ENCODE results near the gene COL4A1. TPM values are rescaled to one million over a fixed set of nuclear protein-coding genes. Genes with fewer than 3 reads are reported as not detected.

Gene COL4A1
- total and polyA plus RNA-seq, 2 experiments from 2014 or later = 184 to 519 TPM

DNA sequence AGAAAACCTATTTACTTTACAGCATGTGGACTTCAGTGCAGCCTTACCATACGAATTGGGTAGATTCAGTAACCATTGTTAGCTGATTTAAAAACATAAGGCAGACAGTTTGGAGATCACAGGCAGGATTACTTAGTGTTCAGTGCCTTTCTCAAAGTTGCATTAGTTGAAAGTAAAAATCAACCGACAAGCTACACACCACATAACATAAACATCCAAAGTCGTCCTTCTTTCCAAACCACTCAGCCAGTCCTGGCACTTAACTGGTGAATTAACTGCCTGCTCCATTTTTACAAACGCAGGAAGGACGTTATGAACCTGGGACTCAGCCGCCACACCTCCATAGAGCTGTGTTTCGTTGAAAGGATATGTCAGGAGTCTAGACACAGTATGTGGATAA lies 91.4 kb downstream of the COL4A1 start:
- in situ Hi-C loops (cut with MboI) = no loop called here
- no peak for TF ChIP-seq EZH2 (IDR thresholded peaks at IDR 0.05; ENCODE audit: insufficient read depth, poor library complexity, severe bottlenecking)
- Histone ChIP-seq H3K36me3 (ENCODE audit: low read depth) (no peaks in the 10 kb centered on the region), H3K9ac (no peak overlapping the region), H3K9me2 (ENCODE audit: insufficient read depth) (no peaks in the 10 kb centered on the region), H3F3A (ENCODE audit: insufficient read depth) (peaks cover 18% of the 10 kb centered on the region; the same call in 1 of the 2 replicates), H2AFZ (no peak overlapping the region), H3K4me3 (no peak overlapping the region), H3K9me3 (ENCODE audit: low read depth) (no peaks in the 10 kb centered on the region), H4K20me1 (ENCODE audit: insufficient read depth) (no peaks in the 10 kb centered on the region), H3K79me2 (ENCODE audit: insufficient read depth) (peaks cover 12% of the 10 kb centered on the region; the same call in 1 of the 2 replicates), H3K27me3 (replicated peaks; ENCODE audit: insufficient read depth) (no peaks in the 10 kb centered on the region), H3K4me1 (ENCODE audit: insufficient read depth) (peaks cover 15% of the 10 kb centered on the region), H3K27ac (no peak overlapping the region), H3K4me2 (ENCODE audit: unreplicated experiment) (no peak overlapping the region)
- 89 to 93% methylated on average over 7 of the region's 7 CpGs for WGBS, 2 experiments (ENCODE audit: low coverage in 1 of 2, low lambda C conversion rate in 2 of 2, missing lambda C conversion rate in 2 of 2)
- DNase-seq = no peak

DNA sequence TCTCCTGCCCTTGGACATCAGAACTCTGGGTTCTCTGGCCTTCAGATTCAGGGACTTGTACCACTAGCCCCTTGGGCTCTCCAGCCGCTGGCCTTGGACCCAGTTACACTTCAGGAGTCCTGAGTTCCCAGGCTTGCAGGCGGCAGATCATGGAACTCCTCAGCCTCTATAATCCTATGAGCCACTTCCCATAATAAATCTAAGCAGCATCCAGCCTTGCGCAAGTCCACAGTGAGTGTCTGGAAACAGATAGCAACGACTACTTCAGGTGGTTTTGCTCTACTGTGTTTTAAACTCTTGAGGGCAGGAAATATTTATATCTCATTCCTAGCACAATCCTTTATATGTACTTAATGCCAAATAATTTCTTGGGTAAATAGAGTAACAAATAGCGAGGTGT lies 92.3 kb downstream of the COL4A1 start:
- 0 out of 2 replicates have a peak, but pooled peaks cover 18% of the 10 kb centered on the region for H3F3A ChIP-seq (ENCODE audit: insufficient read depth)
- H3K9me2 ChIP-seq (ENCODE audit: insufficient read depth) = no peaks in the 10 kb centered on the region
- no peak overlapping the region for H3K4me2 ChIP-seq (ENCODE audit: unreplicated experiment)
- no peak for DNase-seq
- peaks cover 4% of the 10 kb centered on the region; the same call in 1 of the 2 replicates for H3K36me3 ChIP-seq (ENCODE audit: low read depth)
- H2AFZ ChIP-seq = no peak overlapping the region
- H3K27ac ChIP-seq = no peak overlapping the region
- no peak overlapping the region for H3K4me3 ChIP-seq
- TF ChIP-seq EZH2phosphoT487 (IDR thresholded peaks at IDR 0.05; ENCODE audit: insufficient read depth, low read depth) = no peak
- no peak for TF ChIP-seq EZH2 (IDR thresholded peaks at IDR 0.05; ENCODE audit: insufficient read depth, poor library complexity, severe bottlenecking)
- peaks cover 12% of the 10 kb centered on the region; the same call in 1 of the 2 replicates for H3K79me2 ChIP-seq (ENCODE audit: insufficient read depth)
- 94 to 98% methylated on average over 5 of the region's 5 CpGs for WGBS, 2 experiments (ENCODE audit: low coverage in 1 of 2, low lambda C conversion rate in 2 of 2, missing lambda C conversion rate in 2 of 2)
- no peaks in the 10 kb centered on the region for H3K9me3 ChIP-seq (ENCODE audit: low read depth)
- H4K20me1 ChIP-seq (ENCODE audit: insufficient read depth) = no peaks in the 10 kb centered on the region
- in situ Hi-C loops (cut with MboI) = no loop called here
- H3K9ac ChIP-seq = no peak overlapping the region
- H3K4me1 ChIP-seq (ENCODE audit: insufficient read depth) = peaks cover 15% of the 10 kb centered on the region
- no peaks in the 10 kb centered on the region for H3K27me3 ChIP-seq (replicated peaks; ENCODE audit: insufficient read depth)

GRCh38 chr13:110213461-110214074 lies 93.4 kb downstream of the COL4A1 start:
- H3K27me3 ChIP-seq (replicated peaks; ENCODE audit: insufficient read depth) = no peaks in the 10 kb centered on the region
- no peak overlapping the region for H3K27ac ChIP-seq
- 0 out of 2 replicates have a peak, but pooled peaks cover 18% of the 10 kb centered on the region for H3F3A ChIP-seq (ENCODE audit: insufficient read depth)
- 91 to 93% methylated on average over 13 of the region's 13 CpGs for WGBS, 2 experiments (ENCODE audit: low coverage in 1 of 2, low lambda C conversion rate in 2 of 2, missing lambda C conversion rate in 2 of 2)
- H3K9me3 ChIP-seq (ENCODE audit: low read depth) = no peaks in the 10 kb centered on the region
- no peak for DNase-seq
- in situ Hi-C loops (cut with MboI) = no loop called here
- H3K4me3 ChIP-seq = no peak overlapping the region
- peaks cover 12% of the 10 kb centered on the region; the same call in 1 of the 2 replicates for H3K79me2 ChIP-seq (ENCODE audit: insufficient read depth)
- H4K20me1 ChIP-seq (ENCODE audit: insufficient read depth) = no peaks in the 10 kb centered on the region
- H3K9me2 ChIP-seq (ENCODE audit: insufficient read depth) = no peaks in the 10 kb centered on the region
- no peak overlapping the region for H3K9ac ChIP-seq
- TF ChIP-seq EZH2 (IDR thresholded peaks at IDR 0.05; ENCODE audit: insufficient read depth, poor library complexity, severe bottlenecking) (no peak), EZH2phosphoT487 (IDR thresholded peaks at IDR 0.05; ENCODE audit: insufficient read depth, low read depth) (no peak)
- H3K4me2 ChIP-seq (ENCODE audit: unreplicated experiment) = no peak overlapping the region
- no peak overlapping the region for H2AFZ ChIP-seq
- peaks cover 15% of the 10 kb centered on the region for H3K4me1 ChIP-seq (ENCODE audit: insufficient read depth)
- peaks cover 9% of the 10 kb centered on the region; the same call in 1 of the 2 replicates for H3K36me3 ChIP-seq (ENCODE audit: low read depth)

DNA sequence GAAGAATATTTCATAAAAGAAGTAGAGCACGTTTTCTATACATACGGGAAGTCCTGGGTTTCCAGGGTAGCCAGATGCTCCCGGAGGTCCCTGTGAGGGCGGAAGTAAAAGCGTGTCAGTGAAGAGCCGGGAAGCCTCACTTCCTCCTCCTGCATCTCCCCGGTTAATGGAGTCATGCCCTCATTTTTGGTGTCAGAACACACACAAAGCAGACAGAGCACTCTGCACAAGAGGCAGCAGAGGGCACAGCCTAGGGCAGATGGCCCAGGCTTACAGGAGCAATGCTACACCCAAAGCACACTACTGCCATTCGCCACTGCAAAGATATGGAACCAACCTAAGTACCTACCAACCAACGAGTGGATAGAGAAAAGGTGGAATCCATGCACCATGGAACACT lies 94.4 kb downstream of the COL4A1 start:
- no peak overlapping the region for H3K4me3 ChIP-seq
- H2AFZ ChIP-seq = no peak overlapping the region
- H3K9ac ChIP-seq = no peak overlapping the region
- no peaks in the 10 kb centered on the region for H3K27me3 ChIP-seq (replicated peaks; ENCODE audit: insufficient read depth)
- TF ChIP-seq EZH2 (IDR thresholded peaks at IDR 0.05; ENCODE audit: insufficient read depth, poor library complexity, severe bottlenecking) (no peak), EZH2phosphoT487 (IDR thresholded peaks at IDR 0.05; ENCODE audit: insufficient read depth, low read depth) (no peak)
- no peaks in the 10 kb centered on the region for H3K9me3 ChIP-seq (ENCODE audit: low read depth)
- peaks cover 9% of the 10 kb centered on the region; the same call in 1 of the 2 replicates for H3K36me3 ChIP-seq (ENCODE audit: low read depth)
- no peaks in the 10 kb centered on the region for H4K20me1 ChIP-seq (ENCODE audit: insufficient read depth)
- DNase-seq = no peak
- H3K9me2 ChIP-seq (ENCODE audit: insufficient read depth) = no peaks in the 10 kb centered on the region
- peaks cover 15% of the 10 kb centered on the region for H3K4me1 ChIP-seq (ENCODE audit: insufficient read depth)
- H3K4me2 ChIP-seq (ENCODE audit: unreplicated experiment) = no peak overlapping the region
- in situ Hi-C loops (cut with MboI) = no loop called here
- H3F3A ChIP-seq (ENCODE audit: insufficient read depth) = 0 out of 2 replicates have a peak, but pooled peaks cover 11% of the 10 kb centered on the region
- 86 to 93% methylated on average over 9 of the region's 9 CpGs for WGBS, 2 experiments (ENCODE audit: low coverage in 1 of 2, low lambda C conversion rate in 2 of 2, missing lambda C conversion rate in 2 of 2)
- H3K27ac ChIP-seq = no peak overlapping the region
- H3K79me2 ChIP-seq (ENCODE audit: insufficient read depth) = peaks cover 8% of the 10 kb centered on the region; the same call in 1 of the 2 replicates

Data from GM23248 (cell line).